ENCODE results near the gene XPA. TPM values are rescaled to one million over a fixed set of nuclear protein-coding genes. Genes with fewer than 3 reads are reported as not detected.

The XPA gene
- polyA plus RNA-seq, 3 donors: 2.9 to 15.8 (median 15.4) TPM

- no peak for DNase-seq
- Histone ChIP-seq H3K9ac (ENCODE audit: insufficient read depth, low read length, poor library complexity, severe bottlenecking) (no peak overlapping the region), H3K4me2 (replicated peaks; ENCODE audit: extremely low read depth, low read length, poor library complexity, severe bottlenecking) (no peak overlapping the region), H3K4me1 (ENCODE audit: control insufficient read depth in 1 of 2, insufficient read depth in 2 of 2, low read length in 2 of 2) (no peaks in the 10 kb centered on the region), H3K4me3 (replicated peaks in 1 of 3; ENCODE audit: low read depth in 2 of 3, low read length in 3 of 3) (no peak overlapping the region), H3K36me3 (replicated peaks in 1 of 2; ENCODE audit: control insufficient read depth in 1 of 2, insufficient read depth in 2 of 2, low read length in 2 of 2) (peaks cover 89 to 98% of the 10 kb centered on the region in 2 donors), H3K9me3 (replicated peaks in 1 of 2; ENCODE audit: control insufficient read depth in 1 of 2, insufficient read depth in 1 of 2, low read length in 2 of 2) (no peaks in the 10 kb centered on the region), H4K20me1 (ENCODE audit: insufficient read depth, low read length) (peaks cover 5% of the 10 kb centered on the region), H3K79me2 (ENCODE audit: insufficient read depth, low read length) (peaks cover 17% of the 10 kb centered on the region), H3K27me3 (ENCODE audit: control insufficient read depth in 2 of 2, insufficient read depth in 2 of 2, low read length in 2 of 2) (no peaks in the 10 kb centered on the region), H2AFZ (ENCODE audit: insufficient read depth, low read depth, low read length, poor library complexity, severe bottlenecking) (no peak overlapping the region), H3K27ac (ENCODE audit: low read depth in 1 of 2, low read length in 2 of 2) (no peak overlapping the region)
- intact Hi-C loops (cut with micrococcal nuclease): no loop called here
- H3K4me3 Mint-ChIP-seq: no peak overlapping the region
- no peak for TF ChIP-seq CTCF (IDR thresholded peaks at IDR 0.05)
- no peaks in the 10 kb centered on the region for H3K27me3 Mint-ChIP-seq (ENCODE audit: low read depth in 3 of 3)
- H3K36me3 Mint-ChIP-seq: peaks cover 72 to 75% of the 10 kb centered on the region in 2 donors
- H3K4me1 Mint-ChIP-seq: no peaks in the 10 kb centered on the region
- H3K9me3 Mint-ChIP-seq: no peaks in the 10 kb centered on the region
- H3K27ac Mint-ChIP-seq: no peak overlapping the region
Measured at GRCh38 chr9:97645720-97646119, 51.4 kb downstream of the XPA start.

GRCh38 chr9:97640325-97640724 is 56.8 kb downstream of the XPA start:
- no peak overlapping the region for H3K27ac ChIP-seq (ENCODE audit: low read depth in 1 of 2, low read length in 2 of 2)
- H3K9ac ChIP-seq (ENCODE audit: insufficient read depth, low read length, poor library complexity, severe bottlenecking): no peak overlapping the region
- peaks cover 47 to 48% of the 10 kb centered on the region in 2 donors for H3K36me3 Mint-ChIP-seq
- no peak overlapping the region for H3K4me3 ChIP-seq (replicated peaks in 1 of 3; ENCODE audit: low read depth in 2 of 3, low read length in 3 of 3)
- peaks cover 27% of the 10 kb centered on the region for H3K4me1 Mint-ChIP-seq
- intact Hi-C loops (cut with micrococcal nuclease): no loop called here
- 100% methylated on average over 1 of the region's 2 CpGs for WGBS (ENCODE audit: insufficient coverage)
- no peak overlapping the region for H2AFZ ChIP-seq (ENCODE audit: insufficient read depth, low read depth, low read length, poor library complexity, severe bottlenecking)
- no peak overlapping the region for H3K27ac Mint-ChIP-seq
- H3K27me3 ChIP-seq (ENCODE audit: control insufficient read depth in 2 of 2, insufficient read depth in 2 of 2, low read length in 2 of 2): no peaks in the 10 kb centered on the region
- no peak overlapping the region for H3K4me3 Mint-ChIP-seq
- H3K36me3 ChIP-seq (replicated peaks in 1 of 2; ENCODE audit: control insufficient read depth in 1 of 2, insufficient read depth in 2 of 2, low read length in 2 of 2): peaks cover 43 to 52% of the 10 kb centered on the region in 2 donors
- no peaks in the 10 kb centered on the region for H3K9me3 Mint-ChIP-seq
- no peak for TF ChIP-seq CTCF (IDR thresholded peaks at IDR 0.05)
- no peak for DNase-seq
- peaks cover under 1 to 9% of the 10 kb centered on the region in 2 donors for H3K4me1 ChIP-seq (ENCODE audit: control insufficient read depth in 1 of 2, insufficient read depth in 2 of 2, low read length in 2 of 2)
- no peak overlapping the region for H3K4me2 ChIP-seq (replicated peaks; ENCODE audit: extremely low read depth, low read length, poor library complexity, severe bottlenecking)
- H3K27me3 Mint-ChIP-seq (ENCODE audit: low read depth in 3 of 3): no peaks in the 10 kb centered on the region
- H3K9me3 ChIP-seq (replicated peaks in 1 of 2; ENCODE audit: control insufficient read depth in 1 of 2, insufficient read depth in 1 of 2, low read length in 2 of 2): no peaks in the 10 kb centered on the region
- H4K20me1 ChIP-seq (ENCODE audit: insufficient read depth, low read length): peaks cover 41% of the 10 kb centered on the region
- H3K79me2 ChIP-seq (ENCODE audit: insufficient read depth, low read length): peaks cover 63% of the 10 kb centered on the region
